Activated CD4-positive, CD25-positive, alpha-beta regulatory T cell (primary cell): ENCODE data around the gene KIAA0930.
"Not testable (repeated sequence)": the region's sequence is repeated elsewhere in the genome, so short reads cannot be mapped to it uniquely, and the experiment has no call there.

Source experiments
- DNase-seq, 4 experiments: peaks; one replicate each; lab custom pipeline; 2025; lab: John Stamatoyannopoulos, UW

The KIAA0930 gene

GRCh38 chr22:45262931-45263462 lies 22.3 kb upstream of the KIAA0930 start:
- DNase-seq: no peak

DNA sequence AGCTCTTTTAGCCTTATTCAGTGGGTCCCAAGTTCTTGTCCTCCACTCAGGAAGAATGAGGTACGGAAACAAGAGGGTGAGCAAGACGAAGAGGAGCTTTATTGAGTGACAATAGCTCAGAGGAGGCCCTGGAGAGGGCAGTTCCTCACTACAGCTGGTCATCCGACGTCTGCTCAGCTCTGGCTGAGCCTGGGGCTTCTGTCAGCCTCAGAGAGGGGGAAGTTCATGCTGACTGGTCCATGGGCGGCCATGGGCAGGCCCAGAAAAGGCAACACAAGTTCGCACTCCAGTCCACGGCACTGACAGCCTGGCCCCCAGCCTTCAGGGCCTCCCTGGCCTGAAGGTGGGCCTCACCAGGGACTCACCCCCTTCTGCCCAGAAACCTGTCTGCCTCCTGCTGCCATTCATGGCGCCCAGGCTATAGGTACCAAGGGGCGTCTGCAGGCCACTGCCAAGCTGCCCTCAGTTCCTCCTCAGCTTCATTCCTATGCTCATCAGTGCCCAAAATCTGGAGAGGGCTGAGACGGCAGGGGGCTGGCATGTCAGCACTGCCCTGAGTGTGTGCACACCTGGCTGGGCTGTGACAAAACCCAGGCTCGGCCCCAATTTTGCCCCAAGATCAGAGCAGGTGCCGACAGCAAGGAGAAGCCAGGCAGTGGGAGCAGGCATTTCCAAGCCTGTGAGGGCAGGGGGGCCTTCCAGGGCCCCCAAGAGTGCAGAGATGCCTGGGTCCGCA lies 21.7 kb upstream of the KIAA0930 start:
- no peak for DNase-seq

DNA sequence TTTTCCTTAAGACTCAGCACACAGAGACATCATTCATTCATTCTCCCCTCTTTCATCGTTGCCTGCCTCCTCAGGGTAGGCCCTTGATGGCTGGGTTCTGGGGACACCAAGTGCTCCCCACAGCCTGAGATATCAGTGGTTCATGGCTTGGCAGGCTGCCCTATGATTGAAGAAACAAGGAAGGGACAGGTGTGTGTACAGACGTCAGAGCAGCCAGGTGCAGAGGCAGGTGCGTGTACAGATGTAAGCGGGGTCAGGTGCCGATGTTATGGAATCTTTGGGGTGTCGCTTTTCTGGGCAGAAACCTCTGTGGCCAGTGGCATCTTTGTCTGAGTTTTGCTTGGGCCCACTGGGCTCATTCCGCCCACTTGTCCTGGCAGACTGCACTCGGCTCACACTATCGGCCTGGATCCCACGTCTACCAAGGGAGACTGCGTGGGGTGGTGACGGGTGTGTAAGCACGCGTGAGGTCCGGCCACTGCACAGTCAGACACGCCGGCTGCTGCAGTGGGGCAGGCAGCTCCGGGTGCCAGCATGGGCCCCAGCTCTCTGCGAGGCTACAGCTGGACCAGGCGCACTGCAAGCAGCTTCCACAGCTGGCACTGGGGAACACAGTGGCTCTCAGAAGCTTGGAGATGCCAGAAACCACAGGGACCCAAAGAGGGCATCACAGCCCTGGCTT lies 20.9 kb upstream of the KIAA0930 start:
- no peak for DNase-seq

GRCh38 chr22:45260395-45260759 lies 19.7 kb upstream of the KIAA0930 start:
- DNase-seq: not testable (repeated sequence)

DNA sequence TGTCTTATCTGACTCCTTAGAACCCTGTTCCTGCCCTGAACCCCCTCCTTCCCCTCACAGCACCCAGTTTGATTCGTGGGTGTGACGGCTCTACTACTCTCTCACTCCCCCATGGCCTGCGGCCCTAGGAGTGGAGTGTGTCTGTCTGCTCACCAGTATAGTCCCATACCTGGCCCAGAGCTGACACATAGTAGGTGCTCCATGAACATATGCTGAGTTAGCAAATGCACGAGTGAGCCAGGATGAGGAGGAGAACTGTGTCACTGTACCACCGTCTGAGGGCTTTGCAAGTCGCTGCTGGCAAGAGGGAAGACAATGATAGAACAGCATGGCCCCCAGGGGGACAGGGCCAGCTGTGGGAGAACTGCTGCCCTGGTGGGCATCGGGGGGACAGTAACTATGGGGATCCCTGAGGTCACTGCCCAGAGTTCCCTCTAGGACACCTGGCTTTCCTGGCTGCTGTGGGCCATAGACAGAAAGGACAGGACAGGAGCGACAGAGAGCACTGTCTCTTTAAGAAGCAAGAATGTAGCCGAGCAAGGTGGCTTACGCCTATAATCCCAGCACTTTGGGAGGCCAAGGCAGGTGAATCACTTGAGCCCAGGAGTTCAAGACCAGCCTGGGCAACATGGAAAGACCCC lies 19.2 kb upstream of the KIAA0930 start:
- DNase-seq: no peak

GRCh38 chr22:45257941-45258340 lies 17.2 kb upstream of the KIAA0930 start:
- DNase-seq: not testable (repeated sequence)

DNA sequence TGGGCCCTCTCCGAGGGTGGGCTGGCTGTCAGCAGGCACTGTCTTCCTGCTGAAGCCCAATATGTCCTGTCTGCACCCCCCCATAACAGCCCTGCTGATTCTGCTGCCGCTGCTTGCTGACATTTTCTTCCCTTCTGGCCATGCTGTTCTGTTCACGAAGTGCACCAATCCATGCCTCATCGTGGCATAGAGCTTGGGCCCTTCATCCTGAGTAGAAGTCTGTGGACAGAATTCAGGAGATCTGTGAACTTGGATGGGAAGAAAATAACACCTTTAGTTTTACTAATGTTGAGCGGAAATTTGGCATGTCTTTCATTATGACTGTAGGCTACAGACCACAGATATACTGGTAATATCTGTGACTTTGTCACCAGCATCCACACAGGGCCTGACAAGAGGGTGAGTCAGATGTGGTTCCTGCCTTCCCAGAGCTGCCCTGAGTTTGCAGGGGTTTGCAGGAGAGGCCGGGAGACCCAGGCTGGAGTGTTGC lies 14.1 kb upstream of the KIAA0930 start:
- no peak for DNase-seq

GRCh38 chr22:45254388-45254787 lies 13.7 kb upstream of the KIAA0930 start:
- DNase-seq: no peak

DNA sequence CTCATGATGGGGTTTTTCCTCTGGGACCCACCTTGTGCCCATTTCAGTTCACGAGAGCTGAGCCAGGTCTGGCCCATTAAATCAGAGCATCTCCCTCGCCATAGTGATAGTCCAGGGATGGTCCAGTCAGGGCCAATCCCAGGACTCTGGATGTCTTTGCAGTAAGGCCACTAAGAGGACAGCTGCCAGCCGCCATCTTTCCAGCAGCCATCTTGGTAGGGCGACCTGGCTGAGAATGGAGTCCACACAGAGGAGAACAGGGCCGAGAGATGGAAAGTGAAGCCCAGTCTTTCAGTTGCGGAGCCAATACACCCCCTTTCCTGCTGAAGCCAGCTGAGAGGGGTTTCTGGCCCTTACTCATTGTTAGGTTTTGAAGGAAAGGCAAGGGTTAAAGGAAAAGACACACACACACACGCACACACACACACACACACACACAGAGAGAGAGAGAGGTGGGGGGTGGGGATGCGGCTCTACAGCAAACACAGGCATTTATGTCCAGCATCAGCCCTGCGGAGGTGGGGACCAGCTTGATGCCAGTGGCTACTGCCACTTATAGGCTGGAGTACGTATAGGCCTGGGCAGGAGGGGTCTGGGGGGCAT lies 12.4 kb upstream of the KIAA0930 start:
- DNase-seq: no peak

GRCh38 chr22:45251825-45252224 lies 11.1 kb upstream of the KIAA0930 start:
- DNase-seq: no peak

DNA sequence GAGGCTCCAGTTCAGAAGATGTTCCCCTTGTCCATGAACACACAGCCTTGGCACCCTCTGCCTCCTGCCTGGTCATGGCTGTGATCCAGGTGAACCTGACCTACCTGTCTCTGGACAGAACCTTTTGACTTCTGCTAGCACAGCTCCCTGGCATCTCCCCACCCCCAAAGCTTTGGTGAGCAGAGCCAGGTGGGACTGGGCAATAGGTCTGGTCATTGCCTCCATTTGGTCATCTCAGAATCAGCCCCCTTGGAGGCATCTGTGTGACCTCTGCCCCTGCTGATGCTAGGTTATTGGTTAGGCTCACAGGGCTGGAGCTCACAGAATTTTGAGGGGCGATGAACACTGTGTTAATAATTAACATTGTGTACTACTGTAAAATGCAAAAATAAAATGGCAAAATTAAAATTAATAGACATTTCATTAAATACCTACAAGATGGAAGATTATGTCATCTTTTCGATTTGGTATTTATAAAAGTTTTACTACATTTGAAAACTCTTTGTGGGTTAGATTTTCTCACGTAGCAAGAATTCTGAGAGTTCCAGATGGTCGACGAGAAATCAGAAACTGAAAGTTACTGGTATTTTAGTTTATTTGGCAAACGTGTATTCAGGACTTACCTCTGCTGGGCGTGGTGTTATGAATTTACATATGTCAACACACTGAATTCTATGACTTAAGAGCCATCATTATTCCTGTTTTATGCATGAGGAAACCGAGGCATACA lies 8.3 kb upstream of the KIAA0930 start:
- DNase-seq: no peak

GRCh38 chr22:45246060-45246985 lies 5.6 kb upstream of the KIAA0930 start:
- DNase-seq: no peak

- DNase-seq: no peak
Observed at GRCh38 chr22:45244916-45245315, 4.2 kb upstream of the KIAA0930 start.

GRCh38 chr22:45242778-45243191 lies 2.1 kb upstream of the KIAA0930 start:
- DNase-seq: no peak

DNA sequence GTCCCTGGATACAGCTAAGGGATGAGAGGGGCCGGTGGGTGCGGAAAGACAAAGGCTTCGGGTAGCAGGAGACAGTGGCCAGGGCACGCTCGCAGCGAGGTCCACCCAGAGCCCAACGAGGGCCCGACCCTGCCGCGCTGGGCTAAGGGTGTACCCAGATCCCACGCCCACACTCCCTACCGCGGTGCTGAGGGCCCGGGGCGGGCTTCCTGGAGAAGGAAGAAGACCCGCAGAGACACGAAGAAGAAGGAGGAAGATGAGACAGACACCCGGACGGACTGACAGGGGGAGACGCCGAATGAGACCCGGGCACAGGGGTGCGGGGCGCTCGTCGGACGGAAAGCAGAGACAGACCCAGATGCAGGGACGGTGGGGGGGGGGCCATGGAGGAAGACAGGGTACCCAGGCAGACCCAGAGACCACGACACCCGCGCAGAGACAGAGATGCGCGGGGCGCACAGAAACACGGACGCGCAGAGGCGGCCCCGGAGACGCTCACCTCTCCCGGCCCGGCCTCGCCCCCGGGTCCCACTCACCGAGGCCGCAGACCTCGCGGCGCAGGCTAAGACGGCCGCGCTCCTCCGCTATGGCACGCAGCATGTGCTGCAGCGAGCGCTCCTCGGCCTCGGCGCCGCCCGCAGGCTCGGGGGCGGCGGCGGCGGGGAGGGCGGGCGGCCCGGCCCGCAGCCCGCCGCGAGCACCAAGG lies 437 bp downstream of the KIAA0930 start:
- peak in 2 of 4 experiments; percentile 15 to 46 for DNase-seq

- no peak for DNase-seq
Observed at GRCh38 chr22:45239681-45240051, 1.0 kb downstream of the KIAA0930 start.

- no peak for DNase-seq
Observed at GRCh38 chr22:45238957-45239680, 1.6 kb downstream of the KIAA0930 start.

DNA sequence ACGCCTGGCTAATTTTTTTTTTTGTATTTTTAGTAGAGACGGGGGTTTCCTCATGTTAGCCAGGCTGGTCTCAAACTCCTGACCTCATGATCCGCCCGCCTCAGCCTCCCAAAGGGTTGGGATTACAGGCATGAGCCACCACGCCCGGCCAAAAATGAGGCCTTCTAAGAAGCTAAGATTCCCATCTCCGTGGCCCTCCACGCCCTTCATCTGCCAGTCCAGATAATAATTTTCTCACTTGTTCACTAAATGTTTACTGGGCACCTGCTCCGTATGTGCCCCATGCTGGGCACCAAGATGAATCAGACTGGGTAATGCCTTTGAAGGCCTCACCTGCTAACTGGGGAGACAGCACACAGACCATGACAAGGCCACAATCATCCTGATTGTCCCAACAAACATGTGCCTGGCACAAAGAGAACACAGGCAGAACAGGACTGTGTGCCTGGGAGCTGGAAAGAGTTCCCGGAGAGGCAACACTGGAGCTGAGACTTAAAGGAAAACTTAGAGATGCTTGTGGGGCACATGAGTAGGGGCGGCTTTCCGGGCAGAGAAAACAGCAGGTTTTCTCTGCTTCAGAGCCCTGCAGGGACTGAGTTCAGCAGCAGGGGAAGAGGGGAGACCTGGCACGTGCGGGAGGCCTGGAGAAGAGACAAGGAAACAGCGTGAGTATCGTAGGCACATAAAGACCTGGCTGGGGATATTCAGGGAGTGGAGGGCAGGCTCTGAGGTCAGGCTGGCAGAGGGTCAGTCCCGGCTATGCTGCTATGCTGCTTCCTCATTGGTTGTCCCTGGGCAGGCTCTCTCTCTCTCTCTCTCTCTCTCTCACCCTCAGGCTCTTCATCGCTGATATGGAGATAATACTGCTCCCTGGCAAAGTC lies 2.4 kb downstream of the KIAA0930 start:
- DNase-seq: no peak
